NT2/D1 (cell line): ENCODE results near the gene GPHN.

Source experiments
- SUZ12 ChIP-seq: IDR thresholded peaks from 2 replicates; pipeline ENCODE4 v1.6.1; 2011; ENCODE audit not compliant: insufficient read length, insufficient read depth; ENCODE audit errors: extremely low read depth
- YY1 ChIP-seq: IDR thresholded peaks from 2 replicates; pipeline ENCODE4 v1.6.1; 2011; ENCODE audit not compliant: insufficient read length, insufficient read depth
- ZNF274 ChIP-seq: IDR thresholded peaks from 2 replicates; pipeline ENCODE4 v1.6.1; 2011; ENCODE audit warnings: mild to moderate bottlenecking, low read depth, low read length

GRCh38 chr14:66910311-66910840 is 402.4 kb downstream of the GPHN start:
- TF ChIP-seq SUZ12 (no peak), ZNF274 (no peak), YY1 (no peak)
